Neural progenitor cell (in vitro differentiated cells): ENCODE measurements around the gene CD99. TPM values are rescaled to one million over a fixed set of nuclear protein-coding genes. Genes with fewer than 3 reads are reported as not detected.
"Not testable (repeated sequence)": the region's sequence is repeated elsewhere in the genome, so short reads cannot be mapped to it uniquely, and the experiment has no call there.

Experiments
- DNase-seq: peaks from one replicate; pipeline ENCODE4 v3.0.0-alpha.2; 2016; ENCODE audit warnings: low spot score
- H2AFZ ChIP-seq: fragments of 200-600 bp; sonication (generic); replicated peaks from 2 replicates; pipeline ENCODE4 v1.6.1; 2016; ENCODE audit warnings: antibody characterized with exemption
- H3F3A ChIP-seq: fragments of 200-600 bp; sonication (generic); 2 replicates; pipeline ENCODE4 v1.6.1; 2016; ENCODE audit warnings: antibody characterized with exemption, low read depth
- H3K27ac ChIP-seq: fragments of 200-600 bp; sonication (generic); 2 replicates; pipeline ENCODE4 v1.5.1; 2016; ENCODE audit warnings: mild to moderate bottlenecking
- H3K27me3 ChIP-seq: fragments of 200-600 bp; sonication (generic); 2 replicates; pipeline ENCODE4 v1.6.1; 2016; ENCODE audit warnings: mild to moderate bottlenecking, moderate library complexity
- H3K36me3 ChIP-seq: fragments of 200-600 bp; sonication (generic); 2 replicates; pipeline ENCODE4 v1.5.1; 2016
- H3K4me1 ChIP-seq: fragments of 200-600 bp; sonication (generic); 2 replicates; pipeline ENCODE4 v1.6.1; 2016; ENCODE audit warnings: mixed run types
- H3K4me2 ChIP-seq: fragments of 200-600 bp; sonication (generic); 2 replicates; pipeline ENCODE4 v1.6.1; 2016
- H3K4me3 ChIP-seq: fragments of 200-600 bp; sonication (generic); 2 replicates; pipeline ENCODE4 v1.5.1; 2016
- H3K79me2 ChIP-seq: fragments of 200-600 bp; sonication (generic); 2 replicates; pipeline ENCODE4 v1.6.1; 2016; ENCODE audit warnings: low read depth
- H3K9ac ChIP-seq: fragments of 200-600 bp; sonication (generic); 2 replicates; pipeline ENCODE4 v1.6.1; 2016
- H3K9me3 ChIP-seq: fragments of 200-600 bp; sonication (generic); 2 replicates; pipeline ENCODE4 v1.5.1; 2016; ENCODE audit warnings: low read depth
- H4K20me1 ChIP-seq: fragments of 200-600 bp; sonication (generic); 2 replicates; pipeline ENCODE4 v1.6.1; 2016; ENCODE audit warnings: low read depth
- H3K27ac Mint-ChIP-seq: 3 replicates; pipeline ENCODE4 v1.8.0; 2021; ENCODE audit warnings: mixed read lengths
- H3K27me3 Mint-ChIP-seq: 2 replicates; pipeline ENCODE4 v1.8.0; 2022; ENCODE audit warnings: low read depth, mild to moderate bottlenecking, inconsistent platforms, moderate library complexity, mixed read lengths; ENCODE audit not compliant: insufficient read depth
- H3K36me3 Mint-ChIP-seq: 3 replicates; pipeline ENCODE4 v1.8.0; 2021; ENCODE audit warnings: mixed read lengths
- H3K4me1 Mint-ChIP-seq: 3 replicates; pipeline ENCODE4 v1.8.0; 2021; ENCODE audit warnings: mixed read lengths
- H3K4me3 Mint-ChIP-seq: 3 replicates; pipeline ENCODE4 v1.8.0; 2021; ENCODE audit warnings: mild to moderate bottlenecking, moderate library complexity, mixed read lengths
- H3K9me3 Mint-ChIP-seq: 3 replicates; pipeline ENCODE4 v1.8.0; 2020; ENCODE audit warnings: mixed read lengths
- EZH2 ChIP-seq: fragments of 200-600 bp; sonication (generic); IDR thresholded peaks from 2 replicates; pipeline ENCODE4 v1.6.1; 2017; ENCODE audit warnings: antibody characterized with exemption, mild to moderate bottlenecking, moderate library complexity
- EZH2phosphoT487 ChIP-seq: fragments of 200-600 bp; sonication (generic); IDR thresholded peaks from 2 replicates; pipeline ENCODE4 v1.6.1; 2017; ENCODE audit warnings: antibody characterized with exemption
- total RNA-seq: library from RNA; depleted of rRNA; stranded (reverse); fragments of >200 nt; gene quantifications from 2 replicates; pipeline ENCODE4 v1.2.3, GENCODE V29; 2015; ENCODE audit warnings: low replicate concordance
- TF ChIP-seq, protein P1 (sequence below): fragments of 200-600 bp; sonication (generic); IDR thresholded peaks from 2 replicates; pipeline ENCODE4 v1.5.1; 2017; ENCODE audit warnings: antibody characterized with exemption, mild to moderate bottlenecking

The CD99 gene
- total RNA-seq, 1 donor from 2014 or later: 81.8 TPM

DNA sequence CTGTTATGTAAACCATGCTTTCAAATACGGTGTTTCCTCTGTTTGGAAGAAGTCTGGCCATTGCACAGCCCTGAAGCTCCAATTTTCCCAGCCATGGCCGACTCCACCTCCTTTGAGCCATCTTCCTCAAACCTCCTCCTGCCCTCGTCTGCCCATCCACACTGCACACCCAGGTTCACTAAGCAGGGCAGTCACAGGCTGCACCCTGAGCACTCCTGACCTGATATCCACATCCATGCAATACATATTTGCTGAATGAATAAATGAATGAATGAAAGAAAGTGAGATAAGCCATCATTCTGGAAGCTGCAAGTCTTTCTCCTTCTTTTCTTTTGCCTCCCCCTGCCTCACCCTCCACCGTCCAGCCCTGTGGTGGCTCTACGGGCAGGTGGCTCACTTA is 83.0 kb downstream of the CD99 start:
- TF ChIP-seq EZH2phosphoT487 (no peak), EZH2 (no peak)
- TF ChIP-seq, protein P1, sequence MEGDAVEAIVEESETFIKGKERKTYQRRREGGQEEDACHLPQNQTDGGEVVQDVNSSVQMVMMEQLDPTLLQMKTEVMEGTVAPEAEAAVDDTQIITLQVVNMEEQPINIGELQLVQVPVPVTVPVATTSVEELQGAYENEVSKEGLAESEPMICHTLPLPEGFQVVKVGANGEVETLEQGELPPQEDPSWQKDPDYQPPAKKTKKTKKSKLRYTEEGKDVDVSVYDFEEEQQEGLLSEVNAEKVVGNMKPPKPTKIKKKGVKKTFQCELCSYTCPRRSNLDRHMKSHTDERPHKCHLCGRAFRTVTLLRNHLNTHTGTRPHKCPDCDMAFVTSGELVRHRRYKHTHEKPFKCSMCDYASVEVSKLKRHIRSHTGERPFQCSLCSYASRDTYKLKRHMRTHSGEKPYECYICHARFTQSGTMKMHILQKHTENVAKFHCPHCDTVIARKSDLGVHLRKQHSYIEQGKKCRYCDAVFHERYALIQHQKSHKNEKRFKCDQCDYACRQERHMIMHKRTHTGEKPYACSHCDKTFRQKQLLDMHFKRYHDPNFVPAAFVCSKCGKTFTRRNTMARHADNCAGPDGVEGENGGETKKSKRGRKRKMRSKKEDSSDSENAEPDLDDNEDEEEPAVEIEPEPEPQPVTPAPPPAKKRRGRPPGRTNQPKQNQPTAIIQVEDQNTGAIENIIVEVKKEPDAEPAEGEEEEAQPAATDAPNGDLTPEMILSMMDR: no peak
- no peaks in the 10 kb centered on the region for H3K9me3 ChIP-seq
- Mint-ChIP-seq H3K9me3 (peaks cover 18% of the 10 kb centered on the region), H3K4me1 (no peaks in the 10 kb centered on the region), H3K27ac (no peak overlapping the region), H3K27me3 (peaks cover 5% of the 10 kb centered on the region), H3K4me3 (no peak overlapping the region), H3K36me3 (no peaks in the 10 kb centered on the region)
- no peak overlapping the region for H3K27ac ChIP-seq
- H3K27me3 ChIP-seq: no peaks in the 10 kb centered on the region
- no peak overlapping the region for H3K4me2 ChIP-seq
- no peak overlapping the region for H3K4me3 ChIP-seq
- no peaks in the 10 kb centered on the region for H3K36me3 ChIP-seq
- H3K4me1 ChIP-seq: no peaks in the 10 kb centered on the region
- H3F3A ChIP-seq: no peaks in the 10 kb centered on the region
- H3K9ac ChIP-seq: no peak overlapping the region
- DNase-seq: no peak
- H2AFZ ChIP-seq: no peak overlapping the region
- no peaks in the 10 kb centered on the region for H3K79me2 ChIP-seq
- no peaks in the 10 kb centered on the region for H4K20me1 ChIP-seq

DNA sequence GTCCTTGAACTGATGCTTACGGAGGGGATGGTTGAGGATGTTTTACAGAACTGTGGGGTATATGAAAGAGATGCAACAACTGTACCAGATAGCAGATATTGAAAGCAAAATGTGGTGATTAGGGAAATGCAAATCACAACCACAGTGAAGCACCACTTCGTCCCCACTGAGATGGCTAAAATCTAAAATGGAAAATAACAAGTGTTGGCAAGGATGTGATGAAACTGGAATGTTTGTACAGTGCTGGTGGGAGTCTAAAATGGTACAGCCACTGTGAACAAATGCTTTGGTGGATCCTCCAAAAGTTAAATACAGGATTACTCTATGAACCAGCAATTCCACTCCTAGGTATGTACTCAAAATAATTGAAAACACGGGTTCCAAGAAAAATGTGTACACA is 83.7 kb downstream of the CD99 start:
- H2AFZ ChIP-seq: no peak overlapping the region
- no peak for DNase-seq
- no peaks in the 10 kb centered on the region for H3K27me3 ChIP-seq
- H3K9ac ChIP-seq: no peak overlapping the region
- no peak overlapping the region for H3K27ac Mint-ChIP-seq
- no peak overlapping the region for H3K27ac ChIP-seq
- H3K36me3 ChIP-seq: no peaks in the 10 kb centered on the region
- no peaks in the 10 kb centered on the region for H3K9me3 ChIP-seq
- peaks cover 18% of the 10 kb centered on the region for H3K9me3 Mint-ChIP-seq
- H3K79me2 ChIP-seq: no peaks in the 10 kb centered on the region
- no peaks in the 10 kb centered on the region for H4K20me1 ChIP-seq
- no peaks in the 10 kb centered on the region for H3K4me1 ChIP-seq
- H3K27me3 Mint-ChIP-seq: peaks cover 5% of the 10 kb centered on the region
- no peak overlapping the region for H3K4me3 ChIP-seq
- peaks cover 2% of the 10 kb centered on the region for H3F3A ChIP-seq
- H3K4me2 ChIP-seq: no peak overlapping the region
- no peaks in the 10 kb centered on the region for H3K4me1 Mint-ChIP-seq
- no peaks in the 10 kb centered on the region for H3K36me3 Mint-ChIP-seq
- no peak overlapping the region for H3K4me3 Mint-ChIP-seq
- TF ChIP-seq EZH2: no peak

DNA sequence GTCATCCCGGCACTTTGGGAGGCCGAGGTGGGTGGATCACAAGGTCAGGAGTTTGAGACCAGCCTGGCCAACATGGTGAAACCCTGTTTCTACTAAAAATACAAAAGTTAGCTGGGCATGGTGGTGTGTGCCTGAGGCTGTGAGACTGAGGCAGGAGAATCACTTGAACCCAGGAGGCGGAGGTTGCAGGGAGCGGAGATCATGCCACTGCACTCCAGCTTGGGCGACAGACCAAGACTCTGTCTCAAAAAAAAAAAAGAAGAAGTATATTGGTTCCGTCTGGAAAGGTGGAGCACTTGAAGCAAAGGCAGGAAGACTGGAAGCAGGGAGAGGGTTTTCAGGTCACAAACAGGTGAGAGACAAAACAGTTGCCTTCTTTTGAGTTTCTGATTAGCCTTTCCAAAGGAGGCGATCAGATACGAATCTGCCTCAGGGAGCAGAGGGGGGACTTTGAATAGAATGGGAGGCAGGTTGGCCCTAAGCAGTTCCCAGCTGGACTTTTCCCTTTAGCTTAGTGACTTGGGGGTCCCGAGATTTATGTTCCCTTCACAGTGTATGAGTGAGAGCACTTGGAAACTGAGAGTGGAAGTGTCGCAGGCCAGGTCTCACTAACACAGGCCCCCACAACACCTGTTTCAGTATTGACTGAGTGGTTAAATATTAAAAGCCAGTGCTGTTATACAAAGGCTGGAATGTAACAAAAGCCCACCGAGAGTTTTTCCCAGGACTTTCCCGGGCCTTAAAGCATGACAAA is 89.6 kb downstream of the CD99 start:
- peak overlapping the region; percentile 65 for H3K27ac Mint-ChIP-seq
- Histone ChIP-seq H2AFZ (peak overlapping the region; percentile 84), H3K4me2 (peak overlapping the region; percentile 69), H3K4me1 (peaks cover 26% of the 10 kb centered on the region), H3K27ac (peak overlapping the region; percentile 64), H3F3A (peaks cover 22% of the 10 kb centered on the region)
- not testable (repeated sequence) for H3K27me3 Mint-ChIP-seq, H3K4me3 ChIP-seq, DNase-seq, H3K36me3 Mint-ChIP-seq, H3K27me3 ChIP-seq, H4K20me1 ChIP-seq, H3K9ac ChIP-seq, H3K9me3 ChIP-seq, H3K79me2 ChIP-seq, H3K9me3 Mint-ChIP-seq, H3K36me3 ChIP-seq
- peak overlapping the region; percentile 43 for H3K4me3 Mint-ChIP-seq
- peaks cover 30% of the 10 kb centered on the region for H3K4me1 Mint-ChIP-seq

DNA sequence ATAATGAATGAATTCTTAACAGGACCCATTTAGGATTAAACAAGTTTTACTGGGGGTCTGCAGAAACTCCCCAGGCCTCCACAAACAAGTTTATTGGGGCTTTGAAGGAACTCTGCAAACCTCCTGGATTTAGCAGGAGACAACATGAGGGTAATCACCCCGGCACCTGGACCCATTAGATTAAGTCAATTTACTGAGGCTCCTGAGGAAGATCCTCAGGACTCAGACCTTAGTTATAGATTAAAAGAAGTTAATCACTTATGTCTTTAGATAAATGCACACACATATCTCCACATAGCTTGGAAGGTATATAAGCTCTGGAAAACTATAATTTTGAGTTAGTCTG is 90.1 kb downstream of the CD99 start:
- Histone ChIP-seq H3K4me2 (peak overlapping the region; percentile 69), H4K20me1 (no peaks in the 10 kb centered on the region), H3K27ac (peak overlapping the region; percentile 64), H3K79me2 (no peaks in the 10 kb centered on the region), H3K9me3 (no peaks in the 10 kb centered on the region), H3K4me3 (no peak overlapping the region), H3K4me1 (peaks cover 26% of the 10 kb centered on the region), H3F3A (peaks cover 22% of the 10 kb centered on the region), H3K36me3 (no peaks in the 10 kb centered on the region), H2AFZ (peak overlapping the region; percentile 84), H3K27me3 (no peaks in the 10 kb centered on the region), H3K9ac (no peak overlapping the region)
- no peak overlapping the region for H3K4me3 Mint-ChIP-seq
- no peak overlapping the region for H3K27ac Mint-ChIP-seq
- H3K27me3 Mint-ChIP-seq: peaks cover 10% of the 10 kb centered on the region
- no peaks in the 10 kb centered on the region for H3K9me3 Mint-ChIP-seq
- H3K36me3 Mint-ChIP-seq: no peaks in the 10 kb centered on the region
- H3K4me1 Mint-ChIP-seq: peaks cover 30% of the 10 kb centered on the region
- TF ChIP-seq, protein P1: no peak
- TF ChIP-seq EZH2phosphoT487 (no peak), EZH2 (no peak)
- peak; percentile 19 for DNase-seq
